Naive thymus-derived CD8-positive, alpha-beta T cell (primary cell): ENCODE measurements around the gene UGT1A9. TPM values are rescaled to one million over a fixed set of nuclear protein-coding genes. Genes with fewer than 3 reads are reported as not detected.
"Not testable (repeated sequence)": the region's sequence is repeated elsewhere in the genome, so short reads cannot be mapped to it uniquely, and the experiment has no call there.

Source experiments
- ATAC-seq, 2 donors: fragments of 150-1000 bp; cut with Tn5 transposase in 1 of 2; sonication (Bioruptor Pico), chemical (Tn5 transposase) in 1 of 2; 1 replicate in 1 of 2; 2 replicates in 1 of 2; pipeline ENCODE4 v1.10.0; 2021; ENCODE audit warnings: mild to moderate bottlenecking in 2 of 2, moderate library complexity in 2 of 2
- POLR2A ChIA-PET: fragments of 350-600 bp; sonication (Branson Sonifier 250); formaldehyde crosslinking; loops from one replicate; lab custom pipeline; 2021; ENCODE audit warnings: antibody characterized with exemption; lab: Charles Lee
- DNase-seq, 10 donors: peaks; one replicate each; pipeline versions ENCODE4 v3.0.0 to v3.0.0-alpha.2; 2020 to 2022
- H3K27ac Mint-ChIP-seq, 10 donors: one replicate each; pipeline ENCODE4 v1.8.0; 2020 to 2022; ENCODE audit warnings: mild to moderate bottlenecking in 10 of 10, mixed read lengths in 10 of 10, moderate library complexity in 4 of 10, inconsistent platforms in 1 of 10
- H3K27me3 Mint-ChIP-seq, 5 donors: one replicate each; pipeline ENCODE4 v1.8.0; 2021 to 2022; ENCODE audit warnings: mixed read lengths in 5 of 5
- H3K36me3 Mint-ChIP-seq, 3 donors: one replicate each; pipeline ENCODE4 v1.8.0; 2020 to 2022; ENCODE audit warnings: mixed read lengths in 3 of 3, mild to moderate bottlenecking in 2 of 3, inconsistent platforms in 1 of 3
- H3K4me1 Mint-ChIP-seq, 4 donors: one replicate each; pipeline ENCODE4 v1.8.0; 2021 to 2022; ENCODE audit warnings: mixed read lengths in 4 of 4
- H3K4me3 Mint-ChIP-seq, 10 donors: one replicate each; pipeline ENCODE4 v1.8.0; 2020 to 2022; ENCODE audit warnings: mild to moderate bottlenecking in 10 of 10, mixed read lengths in 10 of 10, moderate library complexity in 6 of 10, inconsistent platforms in 1 of 10
- H3K9me3 Mint-ChIP-seq, 9 donors: one replicate each; pipeline ENCODE4 v1.8.0; 2020 to 2022; ENCODE audit warnings: mixed read lengths in 9 of 9, mild to moderate bottlenecking in 3 of 9, inconsistent platforms in 1 of 9, moderate library complexity in 1 of 9
- polyA plus RNA-seq, 3 donors: library from polyadenylated mRNA; unstranded; fragments of 300-500 nt; fragmentation: Illumina TruSeq; gene quantifications; one replicate each; pipeline ENCODE4 v1.2.3, GENCODE V29; 2021
- total RNA-seq, 8 experiments: library from RNA in 2 of 8; stranded (reverse) in 2 of 8; gene quantifications; one replicate each; pipeline ENCODE4 v1.2.3 and lab custom pipeline; 2021 to 2026

UGT1A9 gene
- total RNA-seq, result not detected
- polyA plus RNA-seq, result not detected
- 0 reads per million in 6 experiments for total RNA-seq (lab: John Stamatoyannopoulos, UW)

DNA sequence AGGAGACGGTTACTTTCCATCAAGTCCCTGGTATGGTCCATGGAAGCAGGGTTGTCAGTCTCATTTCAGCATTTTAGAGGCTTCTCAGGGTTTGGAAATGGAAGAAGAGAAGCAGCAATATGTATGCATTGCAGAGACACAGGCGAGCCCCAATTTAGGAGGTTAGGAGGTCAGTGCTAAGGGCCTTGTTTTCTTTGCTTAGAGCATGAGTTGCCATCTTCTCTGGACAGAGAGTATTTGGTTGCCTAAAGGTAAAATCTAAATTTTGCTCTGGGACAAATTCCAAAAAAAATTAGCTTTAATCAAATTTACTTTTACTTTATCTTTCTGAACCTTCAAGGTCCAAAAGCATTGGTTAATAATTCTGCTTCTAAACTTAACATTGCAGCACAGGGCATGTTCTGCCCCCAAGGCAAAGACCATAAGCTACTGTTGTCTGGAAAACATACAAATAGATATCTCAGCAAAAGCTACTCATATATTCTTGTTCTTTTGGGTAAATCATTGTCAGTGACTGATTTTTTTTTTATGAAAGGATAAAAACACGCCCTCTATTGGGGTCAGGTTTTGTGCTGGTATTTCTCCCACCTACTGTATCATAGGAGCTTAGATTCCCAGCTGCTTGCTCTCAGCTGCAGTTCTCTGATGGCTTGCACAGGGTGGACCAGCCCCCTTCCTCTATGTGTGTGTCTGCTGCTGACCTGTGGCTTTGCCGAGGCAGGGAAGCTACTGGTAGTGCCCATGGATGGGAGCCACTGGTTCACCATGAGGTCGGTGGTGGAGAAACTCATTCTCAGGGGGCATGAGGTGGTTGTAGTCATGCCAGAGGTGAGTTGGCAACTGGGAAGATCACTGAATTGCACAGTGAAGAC is at the start of gene UGT1A9:
Gene UGT1A9, plus strand, starts transcription at position 609 of the 872 bp plus-strand sequence. Its CDS starts 37 bp downstream, at position 646.
- no peaks in the 10 kb centered on the region for H3K4me1 Mint-ChIP-seq
- ATAC-seq (no peak), DNase-seq (no peak)
- POLR2A ChIA-PET, result interaction anchor here (0.6 kb wide), 1 partner anchor 99 kb away, joined by 3 read pairs; no protein-coding TSS in a partner anchor
- H3K4me3 Mint-ChIP-seq, result no peak within 1 kb of the TSS
- H3K9me3 Mint-ChIP-seq, result peaks cover 0 to 10% (median 3%) of the 10 kb centered on the region in 9 donors
- H3K27ac Mint-ChIP-seq, result no peak within 1 kb of the TSS
- H3K36me3 Mint-ChIP-seq, result no peaks in the 10 kb centered on the region
- H3K27me3 Mint-ChIP-seq, result peaks cover 12 to 36% (median 23%) of the 10 kb centered on the region in 5 donors

DNA sequence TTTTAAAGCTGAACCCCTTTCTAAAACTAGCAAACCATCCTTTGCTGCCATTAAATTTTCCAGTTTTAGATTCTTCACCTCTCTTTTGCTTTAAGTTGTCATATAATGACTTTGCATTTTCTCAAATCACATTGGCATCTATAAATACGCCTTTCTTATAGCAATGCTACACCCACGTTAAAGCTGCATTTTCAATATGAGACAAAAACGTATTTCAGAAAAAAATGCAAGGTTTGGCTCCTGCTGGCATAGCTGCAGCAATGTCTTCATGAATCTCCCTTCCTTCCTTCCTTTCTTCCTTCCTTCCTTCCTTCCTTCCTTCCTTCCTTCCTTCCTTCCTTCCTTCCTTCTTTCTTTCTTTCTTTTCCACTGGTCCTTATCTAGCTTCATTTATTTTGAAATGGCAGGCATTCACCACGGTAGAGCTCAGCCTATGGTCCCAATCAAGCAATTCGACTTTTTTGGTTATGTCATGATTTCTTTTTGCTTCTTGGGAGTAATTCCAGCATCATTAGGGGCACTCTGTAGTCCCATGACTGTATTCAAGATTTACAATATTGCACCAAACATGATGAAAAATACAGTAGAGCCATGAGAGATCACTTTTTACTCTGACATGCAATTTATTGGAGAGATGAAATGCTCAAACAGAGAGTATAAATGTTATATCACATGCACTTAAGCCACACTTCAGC is 44.2 kb upstream of the UGT1A9 start:
- POLR2A ChIA-PET, result no interaction called here
- Mint-ChIP-seq H3K4me3 (no peak overlapping the region), H3K27me3 (peaks cover 9 to 35% (median 25%) of the 10 kb centered on the region in 5 donors), H3K4me1 (no peaks in the 10 kb centered on the region), H3K27ac (peak overlapping the region in 1 of 10 donors; percentile 57), H3K36me3 (peaks cover 0 to 28% (median 9%) of the 10 kb centered on the region in 3 donors), H3K9me3 (peaks cover 10 to 39% (median 30%) of the 10 kb centered on the region in 9 donors)
- ATAC-seq (no peak), DNase-seq (no peak)

DNA sequence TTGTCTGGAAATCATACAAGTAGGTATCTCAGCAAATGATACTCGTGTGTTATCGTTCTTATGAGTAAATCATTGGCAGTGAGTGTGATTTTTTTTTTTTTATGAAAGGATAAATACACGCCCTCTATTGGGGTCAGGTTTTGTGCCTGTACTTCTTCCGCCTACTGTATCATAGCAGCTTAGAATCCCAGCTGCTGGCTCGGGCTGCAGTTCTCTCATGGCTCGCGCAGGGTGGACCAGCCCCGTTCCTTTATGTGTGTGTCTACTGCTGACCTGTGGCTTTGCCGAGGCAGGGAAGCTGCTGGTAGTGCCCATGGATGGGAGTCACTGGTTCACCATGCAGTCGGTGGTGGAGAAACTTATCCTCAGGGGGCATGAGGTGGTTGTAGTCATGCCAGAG is 35.4 kb upstream of the UGT1A9 start, which contains the start of gene UGT1A10:
Gene UGT1A10, plus strand, starts transcription at position 143 of the 400 bp plus-strand sequence. Its CDS starts 75 bp downstream, at position 218.
- H3K36me3 Mint-ChIP-seq, H3K9me3 Mint-ChIP-seq, ATAC-seq, DNase-seq, H3K4me3 Mint-ChIP-seq, POLR2A ChIA-PET: not testable (repeated sequence)
- Mint-ChIP-seq H3K27ac (peak within 1 kb of the TSS in 1 of 10 donors; percentile 53), H3K4me1 (peaks cover 0 to 21% (median 10%) of the 10 kb centered on the region in 4 donors), H3K27me3 (peaks cover 10 to 40% (median 28%) of the 10 kb centered on the region in 5 donors)

DNA sequence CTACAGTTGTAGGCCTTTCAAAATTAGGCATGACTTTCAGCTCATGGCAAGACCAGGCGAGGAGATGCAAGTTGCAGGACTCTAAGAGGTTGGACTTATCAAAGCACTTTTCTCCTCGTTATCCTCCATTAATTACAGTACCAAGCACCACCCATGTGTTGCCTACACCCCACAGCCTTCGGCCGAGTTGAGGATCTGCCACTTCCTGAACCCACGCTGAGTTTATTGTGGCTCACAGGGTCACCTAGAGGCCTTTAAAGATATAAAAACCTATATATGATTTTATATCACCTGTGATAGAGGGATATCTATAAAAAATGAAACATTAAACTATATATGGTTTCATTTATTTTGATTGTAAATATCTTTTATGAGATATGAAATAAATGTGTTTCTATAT is 32.9 kb upstream of the UGT1A9 start:
- ATAC-seq (no peak), DNase-seq (no peak)
- Mint-ChIP-seq H3K4me1 (peaks cover 0 to 21% (median 10%) of the 10 kb centered on the region in 4 donors), H3K27me3 (peaks cover 8 to 30% (median 23%) of the 10 kb centered on the region in 5 donors), H3K27ac (no peak overlapping the region), H3K36me3 (peaks cover 0 to 3% (median 0%) of the 10 kb centered on the region in 3 donors), H3K4me3 (no peak overlapping the region), H3K9me3 (peaks cover 0 to 8% (median 5%) of the 10 kb centered on the region in 9 donors)
- POLR2A ChIA-PET, result no interaction called here

DNA sequence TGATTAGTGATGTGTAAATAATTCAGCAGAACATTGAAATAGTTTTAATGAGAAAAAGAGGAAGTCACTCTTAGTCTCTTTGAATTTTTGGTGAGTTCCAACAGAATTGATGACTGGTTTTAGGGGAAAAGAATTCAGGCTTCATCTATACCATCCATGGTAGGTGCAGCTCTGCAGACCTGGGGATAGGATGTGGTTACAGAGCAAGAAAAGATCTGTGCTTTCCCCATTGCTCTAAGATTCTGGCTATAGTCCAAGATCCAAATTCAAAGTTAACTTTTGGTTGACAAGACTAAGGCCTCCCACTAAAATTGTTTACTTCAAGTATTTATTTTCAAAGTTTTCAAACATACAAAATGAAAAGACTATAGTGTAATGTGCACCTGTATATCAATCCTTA is 31.8 kb upstream of the UGT1A9 start:
- ATAC-seq, result peak; percentile 44 to 75
- POLR2A ChIA-PET, result no interaction called here
- peak in 4 of 10 donors; percentile 2 to 42 (median 24) for DNase-seq

DNA sequence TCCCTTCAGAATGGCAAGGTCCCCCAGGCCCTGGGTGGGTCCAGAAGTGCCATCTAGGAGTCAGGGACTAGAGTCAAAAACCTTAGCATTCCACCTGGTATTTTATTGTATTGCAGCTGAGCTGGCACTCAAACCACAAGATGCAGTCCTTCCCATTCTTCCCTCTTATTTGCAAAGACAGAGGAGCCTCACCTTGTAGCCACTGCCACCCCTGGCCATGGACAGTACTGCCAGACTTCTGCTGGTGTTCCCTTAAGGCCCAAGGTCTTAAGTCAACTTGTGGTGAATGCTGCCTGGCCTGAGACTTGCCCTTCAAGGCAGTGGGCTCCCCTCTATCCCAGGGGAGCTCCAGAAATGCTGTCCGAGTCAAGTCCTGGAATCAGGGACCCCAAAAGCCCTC is 28.6 kb upstream of the UGT1A9 start:
- POLR2A ChIA-PET, result no interaction called here
- no peak overlapping the region for H3K4me3 Mint-ChIP-seq
- peaks cover 3 to 19% (median 8%) of the 10 kb centered on the region in 5 donors for H3K27me3 Mint-ChIP-seq
- DNase-seq (no peak), ATAC-seq (no peak)
- H3K4me1 Mint-ChIP-seq, result peaks cover 0 to 21% (median 10%) of the 10 kb centered on the region in 4 donors
- H3K36me3 Mint-ChIP-seq, result peaks cover 0 to 29% (median 16%) of the 10 kb centered on the region in 3 donors
- peaks cover 0 to 39% (median 24%) of the 10 kb centered on the region in 9 donors for H3K9me3 Mint-ChIP-seq
- no peak overlapping the region for H3K27ac Mint-ChIP-seq

More for the DNA sequence above, 31.8 kb upstream of the UGT1A9 start:
- H3K4me3 Mint-ChIP-seq, result no peak overlapping the region
- H3K36me3 Mint-ChIP-seq, result peaks cover 2 to 3% (median 3%) of the 10 kb centered on the region in 3 donors
- H3K9me3 Mint-ChIP-seq, result peaks cover 0 to 10% (median 6%) of the 10 kb centered on the region in 9 donors
- H3K4me1 Mint-ChIP-seq, result peaks cover 0 to 21% (median 10%) of the 10 kb centered on the region in 4 donors
- H3K27ac Mint-ChIP-seq, result no peak overlapping the region
- H3K27me3 Mint-ChIP-seq, result peaks cover 8 to 25% (median 20%) of the 10 kb centered on the region in 5 donors

DNA sequence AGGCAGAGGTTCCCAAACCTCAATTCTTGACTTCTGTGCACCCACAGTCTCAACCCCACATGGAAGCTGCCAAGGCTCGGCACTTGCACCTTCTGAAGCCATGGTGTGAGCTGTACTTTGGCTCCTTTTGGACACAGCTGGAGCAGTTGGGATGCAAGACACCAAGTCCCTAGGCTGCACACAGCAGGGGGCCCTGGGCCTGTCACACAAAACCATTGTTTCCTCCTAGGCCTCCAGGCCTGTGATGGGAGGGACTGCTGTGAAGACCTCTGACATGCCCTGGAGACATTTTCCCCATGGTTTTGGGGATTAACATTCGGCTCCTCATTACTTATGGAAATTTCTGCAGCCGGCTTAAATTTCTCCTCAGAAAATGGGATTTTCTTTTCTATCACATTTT is 25.7 kb upstream of the UGT1A9 start:
- Mint-ChIP-seq H3K27me3 (peaks cover 3 to 27% (median 8%) of the 10 kb centered on the region in 5 donors), H3K9me3 (peaks cover 0 to 39% (median 24%) of the 10 kb centered on the region in 9 donors), H3K36me3 (peaks cover 0 to 29% (median 16%) of the 10 kb centered on the region in 3 donors)
- DNase-seq, H3K4me1 Mint-ChIP-seq, ATAC-seq, H3K27ac Mint-ChIP-seq, POLR2A ChIA-PET, H3K4me3 Mint-ChIP-seq: not testable (repeated sequence)

DNA sequence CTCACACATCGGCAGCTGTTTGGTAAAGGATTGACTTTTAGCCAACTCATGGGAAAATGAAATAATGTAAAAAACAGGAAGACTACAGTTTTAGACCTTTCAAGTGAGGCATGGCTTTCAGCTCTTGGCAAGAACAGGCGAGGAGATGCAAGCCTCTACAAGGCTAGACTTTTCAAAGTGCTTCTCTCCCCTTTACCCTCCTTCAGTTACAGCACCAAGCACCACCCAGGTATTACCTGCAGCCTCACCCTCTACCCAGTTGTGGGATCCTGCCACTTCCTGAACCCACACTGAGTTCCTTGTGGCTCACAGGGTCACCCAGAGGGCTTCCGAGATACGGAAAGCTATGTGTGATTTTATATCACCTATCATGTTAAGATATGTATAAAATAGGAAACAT is 20.7 kb upstream of the UGT1A9 start:
- peaks cover 5 to 36% (median 6%) of the 10 kb centered on the region in 5 donors for H3K27me3 Mint-ChIP-seq
- POLR2A ChIA-PET, result no interaction called here
- H3K4me1 Mint-ChIP-seq, result peaks cover 0 to 5% (median 0%) of the 10 kb centered on the region in 4 donors
- DNase-seq, result no peak
- peaks cover 0 to 17% (median 10%) of the 10 kb centered on the region in 3 donors for H3K36me3 Mint-ChIP-seq
- H3K9me3 Mint-ChIP-seq, result peaks cover 0 to 19% (median 15%) of the 10 kb centered on the region in 9 donors
- no peak overlapping the region for H3K27ac Mint-ChIP-seq
- no peak for ATAC-seq
- no peak overlapping the region for H3K4me3 Mint-ChIP-seq

DNA sequence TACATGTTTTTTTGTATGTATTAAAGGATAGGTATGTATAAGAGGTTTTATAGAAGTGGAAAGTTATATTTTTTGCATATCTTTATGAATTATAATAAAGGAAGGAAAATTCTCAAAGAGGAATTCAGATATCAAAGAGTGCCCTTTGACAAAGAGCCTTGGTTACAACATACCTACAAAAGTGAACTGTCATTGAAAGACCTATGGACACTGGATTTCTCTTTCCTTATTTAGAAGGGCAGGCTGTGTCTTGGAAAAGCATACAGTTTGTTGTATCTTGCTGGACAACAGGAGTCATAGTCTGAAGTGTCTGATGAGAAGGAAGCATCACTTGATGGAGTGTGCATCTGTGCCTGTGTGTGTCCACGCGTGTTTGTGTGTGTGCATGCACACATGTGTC is 20.3 kb upstream of the UGT1A9 start:
- Mint-ChIP-seq H3K36me3 (peaks cover 0 to 14% (median 8%) of the 10 kb centered on the region in 3 donors), H3K27me3 (peaks cover 4 to 33% (median 6%) of the 10 kb centered on the region in 5 donors), H3K27ac (no peak overlapping the region), H3K9me3 (peaks cover 0 to 16% (median 12%) of the 10 kb centered on the region in 9 donors), H3K4me3 (no peak overlapping the region), H3K4me1 (peaks cover 0 to 5% (median 0%) of the 10 kb centered on the region in 4 donors)
- POLR2A ChIA-PET, result no interaction called here
- no peak for DNase-seq
- ATAC-seq, result no peak

DNA sequence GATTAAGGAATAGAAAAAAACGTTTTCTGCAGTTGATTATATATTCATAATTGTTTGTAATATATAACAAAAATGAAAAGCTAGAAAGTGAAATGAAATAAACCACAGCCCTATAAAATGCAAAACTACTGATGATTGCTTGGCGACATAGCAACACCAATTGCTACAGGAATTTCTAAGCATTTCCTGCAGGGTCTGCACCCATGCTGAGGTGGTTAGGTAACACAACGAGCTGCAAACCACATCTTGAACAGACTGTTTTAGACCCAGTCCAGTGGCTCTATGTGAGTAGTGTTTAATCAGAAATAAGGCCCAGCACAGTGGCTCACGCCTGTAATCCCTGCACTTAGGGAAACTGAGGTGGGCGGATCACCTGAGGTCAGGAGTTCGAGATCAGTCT is 17.2 kb upstream of the UGT1A9 start:
- DNase-seq (no peak), ATAC-seq (no peak)
- H3K4me1 Mint-ChIP-seq, result peaks cover 0 to 5% (median 0%) of the 10 kb centered on the region in 4 donors
- H3K36me3 Mint-ChIP-seq, result no peaks in the 10 kb centered on the region
- H3K27ac Mint-ChIP-seq, result peak overlapping the region in 1 of 10 donors; percentile 33
- peaks cover 0 to 27% (median 3%) of the 10 kb centered on the region in 5 donors for H3K27me3 Mint-ChIP-seq
- H3K4me3 Mint-ChIP-seq, result no peak overlapping the region
- no peaks in the 10 kb centered on the region for H3K9me3 Mint-ChIP-seq
- POLR2A ChIA-PET, result no interaction called here

DNA sequence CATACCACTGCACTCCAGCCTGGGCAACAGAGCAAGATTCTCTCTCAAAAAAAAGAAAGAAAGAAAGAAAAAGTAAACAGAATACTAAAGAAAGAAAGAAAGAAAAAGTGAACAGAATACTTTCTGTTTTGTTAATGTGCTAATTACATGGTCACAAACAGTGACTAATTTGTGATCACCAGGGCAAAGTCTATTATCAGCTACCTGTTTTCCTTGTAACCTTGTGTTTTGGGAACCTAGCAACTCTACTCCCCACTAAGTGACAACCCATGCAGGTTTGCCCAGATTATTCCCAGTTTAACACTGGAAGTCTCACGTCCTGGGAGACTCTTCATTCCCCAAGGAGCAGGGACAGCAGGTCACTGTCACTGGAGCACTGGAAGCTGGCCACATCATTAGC is 16.7 kb upstream of the UGT1A9 start:
- H3K4me3 Mint-ChIP-seq, result no peak overlapping the region

DNA sequence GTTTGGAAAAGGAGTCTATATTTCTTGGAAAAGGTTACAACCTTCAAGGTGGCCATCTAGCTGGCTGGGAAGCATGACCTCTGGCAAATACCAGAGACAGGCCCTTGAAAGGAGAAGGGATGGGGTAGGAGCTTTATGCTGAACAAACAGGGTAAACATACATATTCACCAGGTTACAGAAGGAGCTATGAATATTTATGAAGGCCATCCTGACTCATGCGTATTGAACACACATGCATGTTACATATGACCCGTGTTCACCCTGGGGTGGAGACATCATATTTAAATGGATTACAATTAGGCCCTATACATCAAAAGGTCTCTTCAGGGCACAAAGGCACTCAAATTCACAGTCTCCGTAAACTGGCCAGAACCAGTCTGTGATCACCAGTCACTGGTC is 15.8 kb upstream of the UGT1A9 start:
- POLR2A ChIA-PET, H3K27ac Mint-ChIP-seq, H3K4me3 Mint-ChIP-seq, DNase-seq, H3K4me1 Mint-ChIP-seq, H3K36me3 Mint-ChIP-seq, H3K9me3 Mint-ChIP-seq, ATAC-seq: not testable (repeated sequence)
- peaks cover 3 to 27% (median 8%) of the 10 kb centered on the region in 5 donors for H3K27me3 Mint-ChIP-seq

More for the DNA sequence above, 16.7 kb upstream of the UGT1A9 start:
- POLR2A ChIA-PET, result no interaction called here
- Mint-ChIP-seq H3K9me3 (no peaks in the 10 kb centered on the region), H3K36me3 (no peaks in the 10 kb centered on the region), H3K27ac (peak overlapping the region in 2 of 10 donors; percentile 15 to 33), H3K27me3 (peaks cover under 1 to 32% (median 4%) of the 10 kb centered on the region in 5 donors), H3K4me1 (peaks cover 0 to 5% (median 0%) of the 10 kb centered on the region in 4 donors)
- DNase-seq (no peak), ATAC-seq (no peak)
